Activated T-helper 17 cell treated with anti-CD3 and anti-CD28 coated beads, Interleukin-2, amount 50 U/mL, for 72 hours (primary cell): ENCODE measurements around the gene BIRC5. TPM values are rescaled to one million over a fixed set of nuclear protein-coding genes. Genes with fewer than 3 reads are reported as not detected.
A peak's percentile ranks its signal among the peaks of the same experiment; 100 is the strongest.

Experiments used
- ATAC-seq: fragments of 150-1000 bp; cut with Tn5 transposase; replicated peaks from 2 replicates; pipeline ENCODE4 v1.10.0; 2021; ENCODE audit warnings: mild to moderate bottlenecking, moderate library complexity
- H3K27ac Mint-ChIP-seq: one replicate; pipeline ENCODE4 v1.8.0; 2022; ENCODE audit warnings: mixed read lengths
- H3K27me3 Mint-ChIP-seq: one replicate; pipeline ENCODE4 v1.8.0; 2022; ENCODE audit warnings: mixed read lengths
- H3K36me3 Mint-ChIP-seq: one replicate; pipeline ENCODE4 v1.8.0; 2022; ENCODE audit warnings: low read depth, mild to moderate bottlenecking, mixed read lengths
- H3K4me1 Mint-ChIP-seq: one replicate; pipeline ENCODE4 v1.8.0; 2022; ENCODE audit warnings: mixed read lengths
- H3K4me3 Mint-ChIP-seq: one replicate; pipeline ENCODE4 v1.8.0; 2022; ENCODE audit warnings: mild to moderate bottlenecking, mixed read lengths
- H3K9me3 Mint-ChIP-seq: one replicate; pipeline ENCODE4 v1.8.0; 2022; ENCODE audit warnings: mixed read lengths
- total RNA-seq, 2 donors: library from RNA; stranded (reverse); gene quantifications; one replicate each; pipeline ENCODE4 v1.2.3, GENCODE V29; 2022

The BIRC5 gene
- total RNA-seq, 2 donors from 2014 or later = 68.6 to 104 TPM

DNA sequence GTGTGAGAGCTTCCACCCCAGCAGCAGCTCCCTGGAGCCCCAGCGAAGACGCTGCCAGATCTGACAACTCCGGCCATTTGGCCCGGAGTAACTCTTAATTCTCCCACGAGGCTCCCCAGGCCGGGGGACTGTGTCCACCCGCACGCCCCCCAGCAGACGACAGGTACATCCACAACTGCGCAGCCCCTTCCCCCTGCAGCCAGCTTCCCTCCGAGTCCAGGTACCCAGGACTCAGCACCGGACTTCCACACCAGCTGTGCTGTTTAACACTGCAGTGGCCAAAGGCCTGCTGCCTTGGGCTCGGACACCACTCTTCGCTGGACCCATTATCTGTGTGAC, 38.4 kb upstream of the BIRC5 start:
- no peak for ATAC-seq
- H3K4me3 Mint-ChIP-seq = no peak overlapping the region
- H3K9me3 Mint-ChIP-seq = no peaks in the 10 kb centered on the region
- no peaks in the 10 kb centered on the region for H3K27me3 Mint-ChIP-seq
- no peak overlapping the region for H3K27ac Mint-ChIP-seq
- H3K36me3 Mint-ChIP-seq = peaks cover 87% of the 10 kb centered on the region
- peaks cover 33% of the 10 kb centered on the region for H3K4me1 Mint-ChIP-seq

DNA sequence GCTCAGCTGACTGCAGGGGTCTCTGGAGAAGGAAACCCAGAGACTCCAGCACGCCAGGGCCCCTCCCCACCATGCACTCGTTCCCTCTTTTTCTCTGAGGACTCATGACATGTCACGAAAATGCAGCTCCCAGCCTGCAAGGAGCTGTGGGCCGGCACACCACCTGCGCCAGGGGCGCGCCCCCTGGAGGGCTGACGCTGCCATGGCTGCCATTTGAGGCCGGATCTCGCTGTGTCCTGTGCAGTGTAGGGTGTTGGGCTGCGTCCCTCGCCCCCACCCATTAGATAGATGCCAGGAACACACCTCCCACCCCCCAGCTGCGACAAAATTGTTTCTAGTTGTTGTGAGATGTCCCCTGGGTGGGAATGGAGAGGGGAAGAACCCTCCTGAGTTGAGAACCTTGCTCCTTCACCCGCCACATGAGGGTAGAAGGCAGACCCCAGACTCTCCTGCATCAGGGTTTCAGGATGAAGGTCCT, 37.5 kb upstream of the BIRC5 start:
- H3K9me3 Mint-ChIP-seq = no peaks in the 10 kb centered on the region
- ATAC-seq = peak; percentile 71
- H3K4me1 Mint-ChIP-seq = peaks cover 32% of the 10 kb centered on the region
- H3K4me3 Mint-ChIP-seq = no peak overlapping the region
- no peak overlapping the region for H3K27ac Mint-ChIP-seq
- H3K27me3 Mint-ChIP-seq = no peaks in the 10 kb centered on the region
- H3K36me3 Mint-ChIP-seq = peaks cover 87% of the 10 kb centered on the region

DNA sequence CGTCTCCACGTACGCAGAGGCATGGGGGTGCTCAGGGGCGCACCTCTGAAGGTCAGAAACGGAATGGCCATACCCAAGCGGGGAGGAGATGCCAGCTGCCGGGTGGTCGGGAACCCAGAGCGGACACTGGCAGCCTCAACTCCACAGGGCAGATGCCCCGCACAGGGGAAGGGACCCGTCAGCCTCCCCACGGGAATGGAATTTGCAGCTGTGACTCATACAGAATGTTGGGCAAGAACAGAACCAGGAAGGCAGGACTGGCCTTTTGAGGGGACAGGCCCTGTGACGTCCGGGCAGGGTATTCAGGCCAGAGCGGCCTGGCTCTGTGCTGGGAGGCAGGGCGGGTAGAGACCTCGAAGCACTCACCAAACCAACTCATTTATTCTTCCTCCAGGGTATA, 34.7 kb upstream of the BIRC5 start:
- Mint-ChIP-seq H3K4me3 (no peak overlapping the region), H3K4me1 (peaks cover 9% of the 10 kb centered on the region), H3K27me3 (no peaks in the 10 kb centered on the region), H3K27ac (no peak overlapping the region), H3K9me3 (no peaks in the 10 kb centered on the region), H3K36me3 (peaks cover 87% of the 10 kb centered on the region)
- no peak for ATAC-seq

DNA sequence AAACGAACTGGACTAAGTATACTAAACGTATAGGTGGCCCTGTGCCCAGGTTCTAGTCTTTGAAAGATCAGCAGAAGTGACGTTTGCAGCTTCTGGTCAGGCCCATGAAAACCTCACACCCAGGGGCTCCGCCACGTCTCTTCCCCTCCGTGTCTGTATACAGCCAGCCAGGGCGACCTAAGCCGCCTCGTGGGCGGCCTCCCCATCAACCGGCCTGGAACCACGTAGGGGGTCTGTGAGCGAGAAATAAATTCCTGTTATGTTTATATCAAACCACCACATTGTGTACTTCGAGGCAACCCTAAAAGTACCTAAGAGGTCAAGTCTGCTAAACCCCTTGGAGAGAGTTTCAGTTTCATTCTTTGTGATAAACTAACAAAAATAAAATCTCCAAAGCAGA, 34.0 kb upstream of the BIRC5 start:
- peak overlapping the region; percentile 20 for H3K4me3 Mint-ChIP-seq
- peaks cover 16% of the 10 kb centered on the region for H3K4me1 Mint-ChIP-seq
- no peak overlapping the region for H3K27ac Mint-ChIP-seq
- H3K27me3 Mint-ChIP-seq = no peaks in the 10 kb centered on the region
- no peak for ATAC-seq
- H3K36me3 Mint-ChIP-seq = peaks cover 87% of the 10 kb centered on the region
- no peaks in the 10 kb centered on the region for H3K9me3 Mint-ChIP-seq

DNA sequence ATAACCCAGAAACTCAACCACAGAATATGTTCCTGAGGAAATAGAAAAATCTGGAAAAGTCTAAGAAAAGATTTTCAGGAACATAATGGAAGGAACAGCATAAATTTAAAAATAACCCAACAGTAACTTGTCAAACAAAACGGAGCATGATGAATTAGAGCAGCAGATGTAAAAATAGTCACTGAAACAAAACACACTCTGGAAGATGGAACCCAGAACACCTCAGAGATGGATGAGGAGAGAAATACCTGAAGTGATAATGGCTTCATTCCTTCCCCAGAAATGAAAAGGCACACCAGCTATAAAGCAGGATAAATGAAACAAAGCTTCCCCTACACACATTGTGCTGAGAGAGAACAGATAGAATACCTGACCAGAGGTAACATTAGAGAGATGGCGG, 33.5 kb upstream of the BIRC5 start:
- Mint-ChIP-seq H3K4me1 (peaks cover 18% of the 10 kb centered on the region), H3K9me3 (no peaks in the 10 kb centered on the region), H3K36me3 (peaks cover 87% of the 10 kb centered on the region), H3K4me3 (peak overlapping the region; percentile 20), H3K27me3 (no peaks in the 10 kb centered on the region), H3K27ac (no peak overlapping the region)
- no peak for ATAC-seq

DNA sequence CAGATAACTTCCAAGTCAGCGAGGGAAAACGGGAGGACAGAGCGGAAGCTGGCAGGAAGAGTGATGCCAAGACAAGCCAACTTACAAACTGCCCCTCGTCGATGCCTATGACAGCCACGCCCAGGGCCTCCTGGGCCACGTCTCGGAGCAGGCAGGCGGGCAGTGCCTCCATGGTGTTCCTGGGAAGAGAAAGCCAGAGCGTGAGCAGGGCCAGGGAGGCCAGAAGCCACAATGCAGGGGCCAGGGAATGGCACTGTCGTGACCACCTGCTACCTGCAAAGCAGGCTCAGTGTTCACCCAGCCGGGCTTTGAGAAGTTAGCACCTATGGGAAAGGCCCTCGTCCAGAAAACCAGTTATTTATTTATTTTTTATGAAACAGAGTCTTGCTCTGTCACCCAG, 31.5 kb upstream of the BIRC5 start:
- Mint-ChIP-seq H3K4me1 (peaks cover 18% of the 10 kb centered on the region), H3K27me3 (no peaks in the 10 kb centered on the region), H3K4me3 (no peak overlapping the region), H3K36me3 (peaks cover 73% of the 10 kb centered on the region), H3K27ac (no peak overlapping the region), H3K9me3 (no peaks in the 10 kb centered on the region)
- ATAC-seq = no peak

DNA sequence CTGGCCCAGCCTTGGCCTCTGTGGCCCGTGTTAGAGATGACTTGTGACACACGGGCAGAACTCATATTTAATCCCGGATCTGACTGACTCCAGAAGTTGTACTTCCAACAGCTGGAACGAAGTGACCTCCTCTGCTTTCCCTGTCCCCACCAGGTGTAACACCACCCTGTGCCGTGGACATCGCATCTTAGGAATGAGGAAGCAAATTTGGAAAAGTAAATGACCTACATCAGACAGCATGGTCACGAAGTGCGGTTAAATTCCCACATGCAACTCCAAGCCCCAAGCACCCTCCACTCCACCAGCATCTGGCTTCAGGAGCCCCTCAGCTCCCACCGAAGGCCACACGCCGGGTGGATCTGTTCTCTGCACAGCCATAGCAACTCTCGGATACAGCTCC, 30.1 kb upstream of the BIRC5 start:
- ATAC-seq = no peak
- Mint-ChIP-seq H3K27me3 (no peaks in the 10 kb centered on the region), H3K36me3 (peaks cover 66% of the 10 kb centered on the region), H3K4me1 (peaks cover 18% of the 10 kb centered on the region), H3K9me3 (no peaks in the 10 kb centered on the region), H3K4me3 (peak overlapping the region; percentile 73), H3K27ac (no peak overlapping the region)

DNA sequence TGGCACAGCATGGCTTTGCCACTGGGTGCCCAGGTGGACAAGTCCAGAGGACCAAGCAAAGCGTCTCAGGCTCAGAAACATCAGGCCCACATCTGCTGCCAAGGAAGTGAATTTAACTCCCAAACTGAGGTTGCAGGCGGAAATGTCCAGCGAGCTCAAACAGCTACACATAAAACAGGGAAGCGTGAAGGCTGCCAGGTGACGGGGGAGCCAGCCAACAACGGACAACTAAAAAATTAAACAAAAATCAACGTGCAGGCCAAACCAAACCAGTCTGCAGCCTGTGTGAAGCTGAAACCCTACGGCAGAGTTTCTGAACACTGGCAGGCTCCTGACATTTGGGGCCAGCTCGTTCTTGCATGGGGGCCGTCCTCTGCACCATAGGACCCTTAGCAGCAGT, 29.7 kb upstream of the BIRC5 start:
- H3K9me3 Mint-ChIP-seq = no peaks in the 10 kb centered on the region
- H3K36me3 Mint-ChIP-seq = peaks cover 62% of the 10 kb centered on the region
- ATAC-seq = no peak
- H3K27ac Mint-ChIP-seq = no peak overlapping the region
- peaks cover 18% of the 10 kb centered on the region for H3K4me1 Mint-ChIP-seq
- H3K27me3 Mint-ChIP-seq = no peaks in the 10 kb centered on the region
- H3K4me3 Mint-ChIP-seq = peak overlapping the region; percentile 73

DNA sequence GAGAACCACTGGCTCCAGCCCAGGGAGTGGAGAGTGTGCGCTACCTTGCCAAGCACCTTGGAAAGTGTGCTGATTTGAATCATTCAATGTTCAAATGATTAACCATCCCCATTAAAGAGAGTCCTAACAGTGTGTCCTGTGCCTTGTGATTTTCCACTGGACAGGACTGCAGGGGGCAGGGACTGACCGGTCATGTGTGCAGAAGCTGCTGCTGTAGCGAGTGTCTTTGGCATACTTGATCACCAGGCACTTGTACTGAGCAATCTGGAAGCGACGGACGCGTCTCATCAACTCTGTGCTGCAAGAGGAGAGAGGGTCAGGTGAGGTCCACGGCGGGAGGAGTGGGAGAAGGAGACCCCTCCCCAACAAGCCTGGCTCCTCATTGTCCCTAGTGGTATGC, 29.2 kb upstream of the BIRC5 start:
- Mint-ChIP-seq H3K27ac (peak overlapping the region; percentile 44), H3K4me3 (peak overlapping the region; percentile 73), H3K4me1 (peaks cover 18% of the 10 kb centered on the region), H3K9me3 (no peaks in the 10 kb centered on the region), H3K27me3 (no peaks in the 10 kb centered on the region), H3K36me3 (peaks cover 56% of the 10 kb centered on the region)
- ATAC-seq = no peak

DNA sequence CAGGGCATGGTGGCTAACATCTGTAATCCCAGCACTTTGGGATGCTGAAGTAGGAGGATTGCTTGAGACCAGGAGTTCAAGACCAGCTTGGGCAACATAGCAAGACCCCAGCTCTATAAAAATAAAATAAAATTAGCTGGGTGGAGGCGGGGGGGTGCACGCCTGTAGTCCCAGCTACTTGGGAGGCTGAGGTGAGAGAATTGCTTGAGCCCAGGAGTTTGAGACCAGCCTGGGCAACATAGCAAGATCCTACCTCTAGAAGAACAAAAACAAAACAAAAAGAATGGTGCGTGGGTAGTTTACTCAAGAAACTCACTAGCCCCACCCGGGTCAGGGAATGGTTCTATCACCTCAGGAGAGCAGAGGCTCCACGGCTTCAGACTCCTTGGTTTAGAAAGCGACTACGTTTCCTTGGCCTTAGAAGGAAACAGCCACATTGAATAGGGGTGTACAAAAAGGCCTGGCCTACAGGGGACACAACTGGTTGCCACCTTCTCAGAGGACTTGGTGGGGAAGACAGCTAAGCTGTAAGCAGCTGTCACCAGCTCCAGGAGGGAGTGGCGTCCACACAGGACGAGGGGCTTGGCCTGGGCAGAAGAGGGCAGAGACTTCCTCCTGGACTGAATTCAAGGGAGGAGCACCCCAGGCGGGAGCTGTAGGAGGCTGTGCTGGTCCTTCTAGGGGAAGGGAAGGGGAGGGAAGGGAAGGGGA, 27.9 kb upstream of the BIRC5 start:
- peaks cover 12% of the 10 kb centered on the region for H3K4me1 Mint-ChIP-seq
- H3K36me3 Mint-ChIP-seq = peaks cover 56% of the 10 kb centered on the region
- peak overlapping the region; percentile 1 for H3K27ac Mint-ChIP-seq
- no peak for ATAC-seq
- no peaks in the 10 kb centered on the region for H3K27me3 Mint-ChIP-seq
- H3K4me3 Mint-ChIP-seq = peak overlapping the region; percentile 73
- no peaks in the 10 kb centered on the region for H3K9me3 Mint-ChIP-seq

DNA sequence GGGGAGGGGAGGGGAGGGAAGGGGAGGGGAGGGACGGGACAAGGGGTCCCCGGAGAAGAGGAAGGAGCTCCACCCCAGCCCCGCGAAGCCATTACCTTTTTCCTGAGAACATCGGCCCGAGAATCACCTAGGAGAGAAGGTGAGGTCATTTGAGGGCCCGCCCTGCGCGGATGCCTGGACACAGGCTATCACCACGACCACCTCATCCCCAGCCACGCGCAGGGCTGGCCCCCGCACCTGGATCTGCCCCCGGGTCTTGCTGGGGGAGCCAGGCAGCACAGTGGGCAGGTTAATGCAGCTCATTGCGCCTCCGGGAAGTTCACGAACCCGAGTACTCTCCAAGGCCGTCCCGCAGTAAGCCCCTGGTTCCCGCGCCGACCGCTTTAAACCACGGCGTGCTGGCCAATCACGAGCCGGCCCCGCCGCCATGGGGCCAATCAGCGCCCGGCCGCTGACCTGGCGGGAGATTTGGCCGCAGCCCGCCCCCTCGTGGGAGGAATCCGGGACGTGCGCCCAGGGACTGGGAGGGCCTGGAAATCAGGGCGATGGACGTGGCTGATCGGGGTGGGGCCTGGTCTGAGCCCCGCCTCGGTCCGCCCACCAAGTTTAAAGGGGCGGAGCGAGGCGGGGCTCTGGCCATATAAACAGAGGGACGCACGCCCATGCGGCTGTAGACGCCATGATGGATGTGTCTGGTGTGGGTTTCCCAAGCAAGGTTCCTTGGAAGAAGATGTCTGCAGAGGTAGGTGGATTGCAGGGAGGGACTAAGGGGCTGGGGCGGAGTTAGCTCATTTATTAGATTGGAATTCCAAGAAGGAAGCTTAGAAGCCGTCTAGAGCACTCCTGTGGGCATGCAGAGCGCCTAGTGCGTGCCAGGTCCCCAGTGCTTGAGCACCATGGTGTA, 27.1 kb upstream of the BIRC5 start, which contains the start of the genes AFMID and TK1:
Gene AFMID (plus strand): TSS at position 671 of the 904 bp plus-strand sequence. CDS start 9 bp downstream, at position 680.
Gene TK1 (minus strand): TSS at position 361 of the 904 bp plus-strand sequence. CDS start 58 bp downstream, at position 303.
- Mint-ChIP-seq H3K36me3 (peaks cover 55% of the 10 kb centered on the region), H3K27me3 (no peaks in the 10 kb centered on the region), H3K4me1 (peaks cover 12% of the 10 kb centered on the region), H3K9me3 (no peaks in the 10 kb centered on the region), H3K27ac (peak within 1 kb of the TSS; percentile 1), H3K4me3 (peak within 1 kb of the TSS; percentile 73)
- ATAC-seq = peak; percentile 98

DNA sequence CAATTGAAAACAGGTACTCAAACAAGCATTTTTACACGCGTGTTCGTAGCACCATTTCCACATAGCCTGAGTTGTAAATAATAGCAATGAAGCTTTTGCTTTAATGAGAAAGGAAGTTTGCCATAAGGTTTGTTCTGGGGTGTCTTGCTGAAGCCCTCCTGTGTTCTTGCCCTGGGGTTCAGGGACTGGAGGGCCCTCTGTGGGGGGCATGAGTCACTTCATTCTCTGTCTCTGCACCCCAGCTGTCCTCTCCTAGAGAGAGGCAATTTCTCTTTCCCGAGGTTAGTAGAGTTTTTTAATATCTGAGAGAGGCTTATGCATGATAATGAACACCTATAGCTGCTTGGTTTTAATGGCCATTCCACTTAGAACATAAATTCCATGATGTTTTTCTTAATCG, 17.3 kb upstream of the BIRC5 start:
- H3K36me3 Mint-ChIP-seq = peaks cover 59% of the 10 kb centered on the region
- H3K9me3 Mint-ChIP-seq = no peaks in the 10 kb centered on the region
- no peak overlapping the region for H3K4me3 Mint-ChIP-seq
- no peak overlapping the region for H3K27ac Mint-ChIP-seq
- H3K4me1 Mint-ChIP-seq = no peaks in the 10 kb centered on the region
- H3K27me3 Mint-ChIP-seq = no peaks in the 10 kb centered on the region
- no peak for ATAC-seq

DNA sequence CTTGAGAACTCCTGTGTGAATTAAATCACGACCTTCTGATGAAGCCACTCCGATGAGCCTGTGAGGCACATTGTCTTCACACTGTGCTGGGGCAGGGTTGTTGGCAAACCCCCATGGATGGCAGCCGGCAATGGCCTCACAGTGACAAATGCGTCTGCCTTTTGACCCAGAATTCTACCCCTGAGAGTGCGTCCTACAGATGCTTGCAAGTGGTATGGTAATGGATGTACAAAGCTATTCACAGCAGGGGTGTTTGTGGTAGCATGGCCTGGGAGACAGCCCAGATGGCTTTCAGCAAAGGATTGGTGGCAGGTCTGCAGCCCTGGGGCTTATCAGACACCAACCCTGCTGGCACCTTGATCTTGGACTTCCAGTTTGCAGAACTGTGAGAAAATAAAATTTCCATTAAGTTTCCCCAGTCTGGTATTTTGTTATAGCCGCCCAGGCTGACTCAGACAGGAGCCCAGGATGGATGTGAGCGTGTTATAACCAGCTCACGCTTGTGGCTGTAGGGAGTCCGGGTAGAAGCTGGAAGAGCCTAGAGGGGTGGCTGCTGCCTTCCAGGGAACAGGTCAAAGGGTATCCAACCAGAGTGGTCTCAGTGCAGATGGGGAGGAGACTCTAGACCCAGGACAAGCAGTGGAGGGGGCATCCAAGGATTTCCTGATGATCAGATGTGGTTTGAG, 16.8 kb upstream of the BIRC5 start:
- H3K4me3 Mint-ChIP-seq = no peak overlapping the region
- H3K4me1 Mint-ChIP-seq = no peaks in the 10 kb centered on the region
- no peak for ATAC-seq
- H3K9me3 Mint-ChIP-seq = no peaks in the 10 kb centered on the region
- peaks cover 53% of the 10 kb centered on the region for H3K36me3 Mint-ChIP-seq
- H3K27me3 Mint-ChIP-seq = no peaks in the 10 kb centered on the region
- no peak overlapping the region for H3K27ac Mint-ChIP-seq

DNA sequence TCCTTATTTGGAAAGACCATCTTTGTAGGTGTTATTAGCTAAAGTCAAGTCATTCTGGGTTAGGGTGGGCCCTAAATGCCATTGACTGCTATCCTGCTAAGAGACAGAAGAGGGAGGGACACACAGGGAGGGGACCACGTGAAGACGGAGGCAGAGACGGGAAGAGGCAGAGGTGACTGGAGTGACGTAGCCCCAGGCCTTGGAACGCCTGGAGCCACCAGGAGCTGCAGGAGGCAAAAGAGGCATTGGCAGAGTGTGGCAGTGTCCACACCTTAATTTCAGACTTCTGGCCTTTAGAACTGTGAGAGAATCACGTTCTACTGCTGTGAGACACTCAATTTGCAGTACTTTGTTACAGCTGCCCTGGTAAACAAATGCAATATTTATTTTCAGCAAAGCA, 13.6 kb upstream of the BIRC5 start:
- H3K36me3 Mint-ChIP-seq = peaks cover 26% of the 10 kb centered on the region
- no peak overlapping the region for H3K27ac Mint-ChIP-seq
- H3K27me3 Mint-ChIP-seq = no peaks in the 10 kb centered on the region
- ATAC-seq = no peak
- H3K9me3 Mint-ChIP-seq = no peaks in the 10 kb centered on the region
- no peak overlapping the region for H3K4me3 Mint-ChIP-seq
- H3K4me1 Mint-ChIP-seq = no peaks in the 10 kb centered on the region
